22Rv1 (cell line): ENCODE data around the gene SIPA1L3.

Experiments used
- H3K27ac ChIP-seq: fragments of 450-650 bp; 2 replicates; pipeline ENCODE4 v1.5.1; 2017
- ZFX ChIP-seq: fragments of 450-650 bp; IDR thresholded peaks from 2 replicates; pipeline ENCODE4 v1.6.1; 2017; ENCODE audit warnings: antibody characterized with exemption, borderline replicate concordance
- TF ChIP-seq, protein P1 (sequence below): fragments of 450-650 bp; IDR thresholded peaks from 2 replicates; pipeline ENCODE4 v1.5.1; 2017; ENCODE audit warnings: mild to moderate bottlenecking

SIPA1L3 gene

DNA sequence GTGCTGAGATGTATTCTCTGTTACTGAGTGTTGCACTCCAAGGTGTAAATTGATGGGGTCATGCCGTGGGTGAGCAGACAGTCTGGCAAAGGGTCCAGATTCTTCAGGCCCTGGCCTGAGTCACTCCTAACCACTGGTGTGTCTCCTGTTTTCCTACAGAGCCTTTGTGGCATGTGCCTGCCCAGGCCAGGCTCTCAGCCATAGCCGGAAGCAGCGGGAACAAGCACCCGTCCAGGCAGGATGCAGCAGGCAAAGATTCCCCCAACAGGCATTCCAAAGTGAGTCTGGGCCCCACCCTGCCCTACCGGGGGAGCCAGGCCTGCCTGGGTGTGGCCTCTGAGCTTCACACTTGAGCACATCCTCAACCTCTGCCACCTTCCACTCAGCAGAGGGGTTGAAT lies 255.1 kb downstream of the SIPA1L3 start:
- TF ChIP-seq ZFX = no peak
- TF ChIP-seq, protein P1, sequence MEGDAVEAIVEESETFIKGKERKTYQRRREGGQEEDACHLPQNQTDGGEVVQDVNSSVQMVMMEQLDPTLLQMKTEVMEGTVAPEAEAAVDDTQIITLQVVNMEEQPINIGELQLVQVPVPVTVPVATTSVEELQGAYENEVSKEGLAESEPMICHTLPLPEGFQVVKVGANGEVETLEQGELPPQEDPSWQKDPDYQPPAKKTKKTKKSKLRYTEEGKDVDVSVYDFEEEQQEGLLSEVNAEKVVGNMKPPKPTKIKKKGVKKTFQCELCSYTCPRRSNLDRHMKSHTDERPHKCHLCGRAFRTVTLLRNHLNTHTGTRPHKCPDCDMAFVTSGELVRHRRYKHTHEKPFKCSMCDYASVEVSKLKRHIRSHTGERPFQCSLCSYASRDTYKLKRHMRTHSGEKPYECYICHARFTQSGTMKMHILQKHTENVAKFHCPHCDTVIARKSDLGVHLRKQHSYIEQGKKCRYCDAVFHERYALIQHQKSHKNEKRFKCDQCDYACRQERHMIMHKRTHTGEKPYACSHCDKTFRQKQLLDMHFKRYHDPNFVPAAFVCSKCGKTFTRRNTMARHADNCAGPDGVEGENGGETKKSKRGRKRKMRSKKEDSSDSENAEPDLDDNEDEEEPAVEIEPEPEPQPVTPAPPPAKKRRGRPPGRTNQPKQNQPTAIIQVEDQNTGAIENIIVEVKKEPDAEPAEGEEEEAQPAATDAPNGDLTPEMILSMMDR = no peak
- no peak overlapping the region for H3K27ac ChIP-seq

DNA sequence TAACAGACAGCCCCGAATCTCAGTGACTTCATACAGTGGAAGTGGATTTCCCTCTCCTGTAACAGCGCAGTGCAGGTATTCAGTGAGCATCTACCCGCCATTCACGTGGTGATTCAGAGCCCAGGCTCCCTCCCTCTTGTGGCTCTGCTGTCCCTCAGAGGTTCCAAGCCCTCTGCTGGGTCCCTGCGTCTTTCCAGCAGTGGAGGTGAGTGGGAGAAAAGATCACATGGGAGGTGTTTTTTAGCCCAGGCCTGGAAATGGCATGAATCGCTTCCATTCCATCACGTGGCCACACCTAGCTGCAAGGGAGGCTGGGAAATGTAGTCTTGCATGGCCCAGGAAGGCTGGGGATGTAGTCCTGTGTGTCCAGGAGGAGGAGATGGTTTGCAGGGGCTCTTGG lies 255.6 kb downstream of the SIPA1L3 start:
- no peak overlapping the region for H3K27ac ChIP-seq

DNA sequence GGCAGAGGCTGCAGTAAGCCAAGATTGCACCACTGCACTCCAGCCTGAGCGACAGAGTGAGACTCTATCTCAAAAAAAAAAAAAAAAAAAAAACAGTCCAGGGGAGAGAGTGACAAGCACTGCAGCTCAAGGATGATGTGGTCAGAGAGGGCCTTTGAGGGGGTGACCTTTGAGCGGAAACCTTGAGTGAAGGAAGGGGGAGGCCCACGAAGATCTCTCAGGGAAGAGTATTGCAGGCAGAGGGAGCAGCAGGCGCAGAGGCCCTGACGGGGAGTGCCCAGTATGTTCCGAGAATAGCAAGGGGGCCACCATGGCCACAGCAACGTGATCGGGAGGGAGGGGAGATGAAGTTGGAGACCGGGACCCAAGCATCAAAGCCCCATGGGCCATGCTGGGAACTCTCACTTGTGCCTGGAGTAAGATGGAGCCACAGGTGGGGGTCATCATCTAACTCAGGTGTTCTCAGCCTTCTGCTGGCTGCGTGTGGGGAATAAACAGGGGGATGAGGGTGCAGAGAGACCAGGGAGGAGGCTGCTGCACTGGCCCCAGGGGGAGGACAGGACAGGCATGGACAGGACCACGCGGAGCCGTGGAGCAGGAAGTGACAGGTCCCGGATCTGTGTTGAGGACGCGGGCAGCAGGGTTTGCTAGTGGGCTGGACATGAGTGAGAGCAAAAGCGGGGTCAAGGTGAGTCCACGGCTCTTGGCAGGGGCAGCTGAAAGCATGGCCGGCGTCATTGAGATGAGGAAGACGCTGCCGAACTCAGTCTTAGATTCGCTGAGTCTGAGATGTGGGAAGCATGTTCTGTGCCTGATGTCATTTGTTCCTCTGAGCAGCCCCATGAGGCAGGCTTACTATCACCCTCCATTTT lies 256.6 kb downstream of the SIPA1L3 start:
- H3K27ac ChIP-seq = no peak overlapping the region
- TF ChIP-seq, protein P1 = no peak
- TF ChIP-seq ZFX = no peak

More for the DNA sequence above, 255.6 kb downstream of the SIPA1L3 start:
- TF ChIP-seq, protein P1 = no peak
- TF ChIP-seq ZFX = no peak

DNA sequence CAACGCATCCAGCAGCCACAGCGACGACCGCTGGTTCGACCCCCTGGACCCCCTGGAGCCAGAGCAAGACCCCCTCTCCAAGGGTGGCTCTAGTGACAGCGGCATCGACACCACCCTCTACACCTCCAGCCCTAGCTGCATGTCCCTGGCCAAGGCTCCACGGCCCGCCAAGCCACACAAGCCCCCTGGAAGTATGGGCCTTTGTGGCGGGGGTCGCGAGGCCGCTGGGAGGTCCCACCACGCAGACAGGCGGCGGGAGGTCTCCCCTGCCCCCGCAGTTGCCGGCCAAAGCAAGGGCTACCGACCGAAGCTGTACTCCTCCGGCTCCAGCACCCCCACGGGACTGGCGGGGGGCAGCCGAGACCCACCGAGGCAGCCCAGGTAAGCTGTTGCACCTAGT lies 257.5 kb downstream of the SIPA1L3 start:
- no peak for TF ChIP-seq ZFX
- TF ChIP-seq, protein P1 = no peak

DNA sequence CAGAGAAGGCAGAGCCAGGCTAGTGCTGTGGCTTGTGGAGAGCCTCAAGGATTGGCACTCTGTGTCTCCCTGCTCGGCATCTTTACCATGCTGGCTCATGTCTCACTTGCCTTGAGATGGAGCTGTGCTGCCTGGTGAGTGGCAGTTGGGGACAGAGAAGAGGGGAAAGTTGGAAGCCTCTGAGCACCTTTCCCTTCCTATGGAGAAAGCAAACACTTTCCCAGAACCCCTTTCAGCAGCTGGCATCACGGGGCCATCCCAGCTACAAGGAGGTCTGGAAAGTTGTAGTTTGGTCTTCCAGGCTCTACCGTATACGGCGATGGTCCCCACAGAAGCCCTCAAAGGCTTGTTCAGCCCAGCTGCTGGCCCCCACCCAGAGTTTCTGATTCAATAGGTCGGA lies 258.3 kb downstream of the SIPA1L3 start:
- no peak overlapping the region for H3K27ac ChIP-seq
- no peak for TF ChIP-seq ZFX
- TF ChIP-seq, protein P1 = no peak

More for the DNA sequence above, 257.5 kb downstream of the SIPA1L3 start:
- H3K27ac ChIP-seq = no peak overlapping the region

DNA sequence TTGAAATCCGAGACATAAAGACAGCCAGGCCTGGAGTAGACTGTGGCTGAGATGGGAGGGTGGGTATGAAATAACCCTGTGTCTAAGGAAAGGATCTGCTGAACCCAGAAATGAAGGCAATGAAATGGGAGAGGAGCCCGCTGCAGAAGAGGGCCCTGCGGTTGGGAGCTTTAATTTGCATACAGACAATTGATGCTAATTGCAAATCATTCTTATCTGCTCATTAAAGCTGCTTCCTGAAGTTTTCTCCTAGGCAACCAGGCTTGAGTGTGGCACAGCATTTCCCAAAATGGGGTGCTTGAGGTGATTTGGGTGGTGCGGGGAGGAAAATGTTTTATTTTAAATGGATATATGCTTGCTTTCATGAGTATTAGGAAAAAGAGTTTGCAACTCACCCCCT lies 261.6 kb downstream of the SIPA1L3 start:
- TF ChIP-seq, protein P1 = no peak
- no peak for TF ChIP-seq ZFX
- no peak overlapping the region for H3K27ac ChIP-seq

DNA sequence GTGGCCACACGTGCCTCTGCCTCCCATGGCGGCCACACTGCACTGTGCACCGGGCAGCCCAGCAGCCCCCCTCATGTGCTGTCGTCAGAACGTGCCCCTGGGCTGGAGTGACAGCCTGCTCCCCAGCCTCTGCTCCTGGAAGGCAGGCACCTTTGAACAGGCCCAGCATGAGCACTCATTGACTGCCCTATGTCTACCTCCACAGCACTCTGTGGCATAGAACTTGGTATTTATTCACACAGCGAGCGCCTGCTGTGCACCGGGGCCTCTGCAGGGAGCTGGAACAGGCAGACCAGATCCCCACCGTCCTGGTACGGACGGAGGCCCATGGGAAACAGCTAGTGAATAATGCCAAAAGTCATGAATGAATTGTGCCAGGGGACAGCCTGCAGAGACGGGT lies 263.3 kb downstream of the SIPA1L3 start:
- TF ChIP-seq, protein P1 = no peak
- no peak for TF ChIP-seq ZFX
- no peak overlapping the region for H3K27ac ChIP-seq
